Measurements from ENCODE around the gene EPAS1. TPM values are rescaled to one million over a fixed set of nuclear protein-coding genes. Genes with fewer than 3 reads are reported as not detected.
A peak's percentile ranks its signal among the peaks of the same experiment; 100 is the strongest.

EPAS1 gene
- polyA plus RNA-seq, 5 donors, result 189 to 276 (median 216) TPM

GRCh38 chr2:46318579-46319460, 21.6 kb downstream of the EPAS1 start:
- DNase-seq, result no peak

DNA sequence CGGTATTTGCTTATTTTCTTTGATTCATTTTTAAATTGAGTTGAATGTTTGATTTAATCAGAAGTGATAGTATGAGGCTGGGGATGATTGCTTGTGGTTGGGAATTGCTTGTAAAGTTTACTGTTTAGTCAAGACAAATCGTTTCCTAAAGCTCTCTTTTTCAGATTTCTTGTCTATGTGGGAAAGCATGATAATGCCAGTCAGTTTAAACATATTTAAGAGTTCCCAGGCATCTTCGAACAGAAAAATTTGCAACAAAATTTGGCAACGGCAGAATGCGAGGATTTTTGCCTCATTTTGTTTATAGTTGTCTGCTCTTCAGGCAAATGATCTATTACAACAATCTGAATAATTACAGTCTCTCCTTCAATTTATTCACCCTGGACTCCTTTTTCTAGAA, 22.5 kb downstream of the EPAS1 start:
- no peak for DNase-seq

DNA sequence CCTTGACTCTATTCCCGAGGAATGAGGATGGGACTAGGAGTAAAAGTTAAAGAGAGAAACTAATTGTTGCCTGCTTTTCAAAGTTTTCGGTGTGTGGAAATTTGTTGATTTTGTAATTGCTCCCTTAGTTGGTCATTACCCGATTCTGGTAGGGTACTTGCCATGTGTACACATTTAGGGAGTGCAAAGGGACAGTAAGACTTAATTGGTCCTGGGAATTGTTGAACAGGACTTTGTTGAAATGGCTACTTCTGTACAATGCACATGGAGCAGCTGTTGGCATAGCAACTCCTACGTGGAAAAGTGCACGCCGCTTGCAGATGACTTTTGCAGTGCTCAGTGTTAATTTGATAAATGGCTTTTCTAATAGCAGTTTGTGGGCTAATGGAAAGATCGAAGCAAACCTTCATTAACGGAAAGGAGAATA, 22.9 kb downstream of the EPAS1 start:
- DNase-seq, result no peak

- DNase-seq, result no peak
These were observed 26.5 kb downstream of the EPAS1 start for GRCh38 chr2:46323730-46324129.

- DNase-seq, result no peak
These were observed 28.1 kb downstream of the EPAS1 start for GRCh38 chr2:46325182-46325928.

GRCh38 chr2:46326231-46326980, 29.2 kb downstream of the EPAS1 start:
- DNase-seq, result no peak

- DNase-seq, result no peak
These were observed 30.4 kb downstream of the EPAS1 start for GRCh38 chr2:46327627-46328026.

DNA sequence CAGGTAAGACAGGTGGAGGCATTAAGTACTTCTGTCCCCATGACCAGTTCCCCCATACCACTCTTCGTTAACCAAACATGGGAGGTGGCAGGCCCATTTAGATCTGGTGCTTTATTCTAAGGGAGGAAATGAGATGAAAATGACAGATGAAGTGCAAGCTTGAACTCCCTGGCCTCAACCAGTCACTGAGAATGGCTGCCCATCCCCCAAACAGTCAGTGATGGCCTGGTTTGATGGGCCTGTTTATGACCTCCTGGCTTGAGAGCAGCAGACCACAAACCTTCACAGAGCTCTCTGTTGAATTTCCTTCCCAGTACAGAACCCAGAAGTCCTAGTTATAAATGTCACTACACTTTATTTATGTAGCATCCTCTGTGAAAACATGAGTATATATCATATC, 31.1 kb downstream of the EPAS1 start:
- no peak for DNase-seq

- no peak for DNase-seq
These were observed 31.6 kb downstream of the EPAS1 start for GRCh38 chr2:46328829-46329228.

- no peak for DNase-seq
These were observed 32.1 kb downstream of the EPAS1 start for GRCh38 chr2:46329340-46329739.

GRCh38 chr2:46329803-46330775, 32.9 kb downstream of the EPAS1 start:
- no peak for DNase-seq

DNA sequence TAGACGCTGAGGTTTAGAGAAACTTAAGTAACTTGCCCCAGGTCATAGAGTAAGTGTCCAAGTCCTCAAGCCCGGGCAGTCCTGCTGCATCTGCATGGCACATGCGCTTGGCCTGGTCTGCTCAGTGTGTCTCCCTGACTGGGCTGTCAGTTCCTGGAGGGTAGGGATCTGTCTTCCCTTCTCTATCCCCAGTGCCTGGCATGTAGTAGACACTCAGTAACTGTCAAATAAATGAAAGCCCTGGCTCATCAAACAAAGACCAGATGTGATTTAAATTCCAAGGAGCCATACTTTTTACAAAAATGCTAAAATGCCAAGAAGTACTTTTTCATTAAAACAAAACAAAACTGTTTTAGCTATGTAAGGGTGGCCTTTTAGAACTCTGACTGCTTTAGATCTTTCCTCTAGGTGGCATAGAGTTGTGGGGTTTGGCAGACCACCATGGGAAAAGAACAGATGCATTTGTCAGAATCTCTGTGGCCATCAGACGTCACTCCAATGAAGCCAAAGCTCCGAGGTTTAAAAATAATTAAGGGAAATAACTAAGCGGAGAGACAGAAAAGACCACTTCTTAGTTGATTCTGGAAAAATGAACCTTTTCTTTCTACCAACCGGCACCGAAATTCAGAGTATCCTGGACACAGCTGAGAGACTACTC, 34.0 kb downstream of the EPAS1 start:
- no peak for DNase-seq

DNA sequence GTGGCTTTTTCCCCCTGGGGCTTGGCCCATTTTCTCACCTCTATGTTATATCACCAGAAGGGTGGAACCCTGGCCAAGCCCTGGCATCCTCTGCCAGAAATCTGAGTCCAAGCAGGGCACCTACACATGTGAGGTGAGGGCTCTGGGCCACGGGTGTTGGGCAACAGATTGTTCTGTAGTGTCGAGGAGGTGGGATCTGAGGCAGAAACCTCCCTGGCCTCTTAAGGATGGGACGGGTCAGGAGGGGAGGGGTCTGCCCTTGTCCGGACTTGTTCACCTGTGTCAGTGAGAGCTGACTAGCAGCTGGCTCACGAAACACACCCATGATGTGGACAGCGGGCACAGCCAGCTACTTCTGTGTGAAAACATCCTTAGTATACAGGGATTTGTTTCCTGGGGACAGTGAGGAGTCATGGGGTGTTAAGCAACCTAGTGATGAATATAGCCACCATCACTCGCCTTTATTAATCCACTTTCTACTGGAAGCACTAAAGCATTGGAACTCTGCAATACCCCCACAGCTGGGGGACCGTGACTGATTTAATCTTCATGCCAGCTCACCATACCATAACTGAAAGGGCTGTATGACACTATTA, 35.6 kb downstream of the EPAS1 start:
- DNase-seq, result no peak

GRCh38 chr2:46333912-46334311, 36.7 kb downstream of the EPAS1 start:
- DNase-seq, result no peak

GRCh38 chr2:46334389-46335271, 37.4 kb downstream of the EPAS1 start:
- DNase-seq, result no peak

DNA sequence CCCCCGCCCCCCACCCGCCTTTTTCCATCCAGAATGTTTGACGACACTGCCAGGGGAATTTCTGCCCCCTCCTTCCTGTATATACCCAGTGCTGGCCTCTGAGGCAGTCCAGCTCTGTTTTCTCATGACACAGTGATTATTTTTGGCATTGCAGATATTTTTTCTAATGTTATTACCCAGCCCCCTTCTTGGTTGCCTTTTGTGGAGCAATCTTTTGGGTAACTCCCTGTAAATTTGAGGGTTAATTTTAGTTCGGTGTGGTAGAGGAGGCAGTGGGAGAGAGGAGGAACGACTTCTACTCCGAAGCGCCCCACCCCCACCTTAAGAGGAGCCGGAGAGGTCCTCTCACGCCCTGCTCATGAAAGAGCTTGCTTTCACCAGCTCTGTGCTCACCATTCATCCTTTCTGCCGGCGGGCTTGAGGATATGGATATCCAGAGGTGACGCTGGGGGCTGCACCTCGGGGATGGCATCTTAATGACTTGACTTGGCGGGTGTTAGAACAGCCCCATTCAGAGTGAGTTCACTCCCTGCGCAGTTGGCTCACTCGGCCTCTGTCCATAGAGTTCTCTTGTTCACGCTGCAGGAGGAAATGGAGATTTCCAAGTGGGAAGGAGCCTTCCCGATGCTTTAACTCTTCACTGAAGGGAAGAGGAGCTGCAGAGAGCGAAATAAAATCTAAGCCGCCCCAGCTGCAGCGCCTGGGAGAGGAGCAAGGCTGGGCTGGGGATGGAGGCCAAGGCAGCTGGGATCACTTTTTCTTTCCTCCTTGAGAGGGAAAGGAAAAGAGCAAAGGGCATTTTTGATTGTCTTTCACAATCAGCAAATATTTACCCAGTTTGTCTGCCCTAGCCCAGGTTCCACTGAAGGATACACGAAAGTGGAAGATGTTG, 38.4 kb downstream of the EPAS1 start:
- peak; percentile 79 to 87 for DNase-seq

GRCh38 chr2:46336283-46336959, 39.2 kb downstream of the EPAS1 start:
- DNase-seq, result no peak

Measured in right lung (tissue), 5 donors.